Neutrophil (primary cell): ENCODE data around the gene RAI14.

Experiments
- H3K27ac ChIP-seq: fragments of 200-600 bp; sonication (generic); 2 replicates; pipeline ENCODE4 v1.5.1; 2016; ENCODE audit warnings: mild to moderate bottlenecking, moderate library complexity
- H3K27me3 ChIP-seq: fragments of 200-600 bp; sonication (generic); 2 replicates; pipeline ENCODE4 v1.6.0; 2016; ENCODE audit warnings: mild to moderate bottlenecking
- H3K36me3 ChIP-seq: fragments of 200-600 bp; sonication (generic); 2 replicates; pipeline ENCODE4 v1.5.1; 2017
- H3K4me1 ChIP-seq, 2 experiments: fragments of 200-600 bp in 1 of 2; sonication (generic) in 1 of 2; 1 replicate in 1 of 2; 2 replicates in 1 of 2; pipeline versions ENCODE4 v1.5.1 to v1.6.1; 2013 to 2016; ENCODE audit warnings: low read depth in 1 of 2, low read length in 1 of 2, mild to moderate bottlenecking in 1 of 2, moderate library complexity in 1 of 2; ENCODE audit not compliant: control insufficient read depth in 1 of 2, insufficient read depth in 1 of 2
- H3K4me3 ChIP-seq, 2 experiments: fragments of 200-600 bp in 1 of 2; sonication (generic) in 1 of 2; 1 replicate in 1 of 2; 2 replicates in 1 of 2; pipeline ENCODE4 v1.5.1; 2013 to 2016; ENCODE audit warnings: low read depth in 1 of 2, low read length in 1 of 2, mild to moderate bottlenecking in 1 of 2, moderate library complexity in 1 of 2
- H3K9me3 ChIP-seq: fragments of 200-600 bp; sonication (generic); 2 replicates; pipeline ENCODE4 v1.5.1; 2016
- CTCF ChIP-seq: fragments of 200-600 bp; sonication (generic); IDR thresholded peaks from 2 replicates; pipeline ENCODE4 v1.5.1; 2016; ENCODE audit warnings: antibody characterized with exemption

RAI14 gene

GRCh38 chr5:34737731-34738130, 81.6 kb downstream of the RAI14 start:
- no peaks in the 10 kb centered on the region for H3K27me3 ChIP-seq
- H3K4me1 ChIP-seq: no peaks in the 10 kb centered on the region
- no peak overlapping the region for H3K27ac ChIP-seq
- no peaks in the 10 kb centered on the region for H3K9me3 ChIP-seq
- H3K36me3 ChIP-seq: no peaks in the 10 kb centered on the region
- TF ChIP-seq CTCF: no peak
- no peak overlapping the region for H3K4me3 ChIP-seq

GRCh38 chr5:34738381-34738780, 82.3 kb downstream of the RAI14 start:
- Histone ChIP-seq H3K36me3 (no peaks in the 10 kb centered on the region), H3K9me3 (no peaks in the 10 kb centered on the region), H3K27ac (no peak overlapping the region), H3K4me1 (no peaks in the 10 kb centered on the region), H3K27me3 (no peaks in the 10 kb centered on the region), H3K4me3 (no peak overlapping the region)
- TF ChIP-seq CTCF: no peak

GRCh38 chr5:34740389-34740806, 84.3 kb downstream of the RAI14 start:
- no peaks in the 10 kb centered on the region for H3K27me3 ChIP-seq
- no peaks in the 10 kb centered on the region for H3K4me1 ChIP-seq
- H3K4me3 ChIP-seq: no peak overlapping the region
- TF ChIP-seq CTCF: no peak
- no peaks in the 10 kb centered on the region for H3K36me3 ChIP-seq
- H3K27ac ChIP-seq: no peak overlapping the region
- H3K9me3 ChIP-seq: no peaks in the 10 kb centered on the region

- H3K4me1 ChIP-seq: no peaks in the 10 kb centered on the region
- no peaks in the 10 kb centered on the region for H3K27me3 ChIP-seq
- H3K4me3 ChIP-seq: no peak overlapping the region
- no peaks in the 10 kb centered on the region for H3K9me3 ChIP-seq
- no peak for TF ChIP-seq CTCF
- H3K27ac ChIP-seq: no peak overlapping the region
- no peaks in the 10 kb centered on the region for H3K36me3 ChIP-seq
Observed at GRCh38 chr5:34742061-34742460, 85.9 kb downstream of the RAI14 start.

GRCh38 chr5:34743878-34744277, 87.8 kb downstream of the RAI14 start:
- no peak for TF ChIP-seq CTCF
- H3K27me3 ChIP-seq: no peaks in the 10 kb centered on the region
- H3K4me1 ChIP-seq: no peaks in the 10 kb centered on the region
- no peak overlapping the region for H3K4me3 ChIP-seq
- no peak overlapping the region for H3K27ac ChIP-seq
- H3K9me3 ChIP-seq: no peaks in the 10 kb centered on the region
- no peaks in the 10 kb centered on the region for H3K36me3 ChIP-seq

GRCh38 chr5:34748431-34748830, 92.3 kb downstream of the RAI14 start:
- H3K27ac ChIP-seq: no peak overlapping the region
- no peaks in the 10 kb centered on the region for H3K36me3 ChIP-seq
- no peaks in the 10 kb centered on the region for H3K4me1 ChIP-seq
- no peak overlapping the region for H3K4me3 ChIP-seq
- H3K27me3 ChIP-seq: no peaks in the 10 kb centered on the region
- TF ChIP-seq CTCF: no peak
- H3K9me3 ChIP-seq: no peaks in the 10 kb centered on the region
